Measurements from ENCODE around the gene PEX6. TPM values are rescaled to one million over a fixed set of nuclear protein-coding genes. Genes with fewer than 3 reads are reported as not detected.
A peak's percentile ranks its signal among the peaks of the same experiment; 100 is the strongest.

The PEX6 gene
- total and polyA plus RNA-seq, 2 of the 13 experiments (the other 11 are each of a cell fraction or from before 2014, with no cell fraction given) = 5.1 to 6.7 TPM

DNA sequence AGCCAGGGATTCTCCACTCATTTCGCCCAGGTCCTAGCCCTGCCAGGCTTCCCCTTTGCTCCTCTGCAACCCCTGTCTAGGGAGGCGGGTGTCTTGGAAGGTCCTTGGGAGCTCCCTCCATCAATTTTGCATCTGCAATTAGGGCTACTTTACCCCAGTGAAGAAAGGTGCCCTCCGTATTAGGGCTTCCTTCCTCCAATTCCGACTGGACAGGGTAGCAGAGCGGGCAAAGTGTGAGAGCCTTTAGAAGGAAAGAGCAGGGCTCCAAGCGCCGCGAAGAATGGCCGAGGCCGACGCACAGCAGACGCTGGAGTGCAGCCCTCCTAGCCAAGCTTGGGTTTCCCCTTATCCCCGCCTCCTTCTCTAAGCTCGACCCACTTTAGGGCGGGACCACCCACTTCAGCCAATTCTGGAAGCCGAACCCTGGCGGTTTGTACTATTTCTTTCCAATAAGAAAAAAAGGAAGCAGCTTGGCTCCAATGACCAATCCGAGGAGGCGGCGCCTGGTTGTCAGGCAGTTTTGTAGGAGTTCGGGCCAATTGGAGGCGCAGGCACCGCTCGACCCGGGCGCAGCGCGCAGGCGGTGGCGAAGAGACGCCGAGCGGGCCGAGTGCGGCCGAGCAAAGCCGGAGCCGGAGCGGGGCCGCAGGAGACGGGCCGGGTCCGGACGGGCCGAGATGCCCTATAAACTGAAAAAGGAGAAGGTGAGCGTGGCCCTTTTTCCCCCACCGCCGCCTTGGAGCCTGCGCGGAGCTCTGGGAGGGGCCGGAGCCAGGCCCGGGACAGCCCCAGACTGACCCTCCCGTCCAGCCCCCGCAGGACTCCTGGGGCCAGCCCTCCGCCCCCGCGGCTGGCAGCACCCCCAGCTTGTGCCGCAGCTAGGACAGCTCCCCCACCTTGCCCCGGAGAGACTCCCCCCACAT is 5.3 kb upstream of the PEX6 start, which contains the start of gene PPP2R5D (continued):
- TF ChIP-seq, protein P1, sequence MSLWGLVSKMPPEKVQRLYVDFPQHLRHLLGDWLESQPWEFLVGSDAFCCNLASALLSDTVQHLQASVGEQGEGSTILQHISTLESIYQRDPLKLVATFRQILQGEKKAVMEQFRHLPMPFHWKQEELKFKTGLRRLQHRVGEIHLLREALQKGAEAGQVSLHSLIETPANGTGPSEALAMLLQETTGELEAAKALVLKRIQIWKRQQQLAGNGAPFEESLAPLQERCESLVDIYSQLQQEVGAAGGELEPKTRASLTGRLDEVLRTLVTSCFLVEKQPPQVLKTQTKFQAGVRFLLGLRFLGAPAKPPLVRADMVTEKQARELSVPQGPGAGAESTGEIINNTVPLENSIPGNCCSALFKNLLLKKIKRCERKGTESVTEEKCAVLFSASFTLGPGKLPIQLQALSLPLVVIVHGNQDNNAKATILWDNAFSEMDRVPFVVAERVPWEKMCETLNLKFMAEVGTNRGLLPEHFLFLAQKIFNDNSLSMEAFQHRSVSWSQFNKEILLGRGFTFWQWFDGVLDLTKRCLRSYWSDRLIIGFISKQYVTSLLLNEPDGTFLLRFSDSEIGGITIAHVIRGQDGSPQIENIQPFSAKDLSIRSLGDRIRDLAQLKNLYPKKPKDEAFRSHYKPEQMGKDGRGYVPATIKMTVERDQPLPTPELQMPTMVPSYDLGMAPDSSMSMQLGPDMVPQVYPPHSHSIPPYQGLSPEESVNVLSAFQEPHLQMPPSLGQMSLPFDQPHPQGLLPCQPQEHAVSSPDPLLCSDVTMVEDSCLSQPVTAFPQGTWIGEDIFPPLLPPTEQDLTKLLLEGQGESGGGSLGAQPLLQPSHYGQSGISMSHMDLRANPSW (CRISPR knock-in tag; IDR thresholded peaks at IDR 0.05; ENCODE audit: borderline replicate concordance) = no peak
- TF ChIP-seq DNMT1 (CRISPR knock-in tag; IDR thresholded peaks at IDR 0.05) (no peak), PTBP1 (IDR thresholded peaks at IDR 0.05; ENCODE audit: low read depth, low read length, poor library complexity, severe bottlenecking) (no peak), ZNF329 (CRISPR knock-in tag; IDR thresholded peaks at IDR 0.05; ENCODE audit: low read depth) (peak; percentile 90; the same call in 1 of the 2 replicates), NR2F2 (IDR thresholded peaks at IDR 0.05; ENCODE audit: borderline replicate concordance, low read depth) (no peak; the same call in 1 of the 2 replicates), IKZF4 (CRISPR knock-in tag; IDR thresholded peaks at IDR 0.05; ENCODE audit: borderline replicate concordance, low read depth, not compliant biosample characterization) (no peak), SIX4 (CRISPR knock-in tag; IDR thresholded peaks at IDR 0.05) (no peak), GLI4 (CRISPR knock-in tag; IDR thresholded peaks at IDR 0.05; ENCODE audit: borderline replicate concordance) (no peak), TBP (CRISPR knock-in tag; IDR thresholded peaks at IDR 0.05) (peak; percentile 93), ZNF44 (CRISPR knock-in tag; IDR thresholded peaks at IDR 0.05) (no peak), ZZZ3 (CRISPR knock-in tag; IDR thresholded peaks at IDR 0.05; ENCODE audit: borderline replicate concordance) (0 out of 2 replicates have a peak, but pooled peaks have one; percentile 35), ZNF563 (CRISPR knock-in tag; IDR thresholded peaks at IDR 0.05) (peak; percentile 61), TARDBP (CRISPR knock-in tag; IDR thresholded peaks at IDR 0.05) (peak; percentile 86), YY1 (IDR thresholded peaks at IDR 0.05; ENCODE audit: insufficient read depth, insufficient replicate concordance, low read depth, low read length) (peak; percentile 72), ZNF296 (CRISPR knock-in tag; conservative IDR thresholded peaks at IDR 0.05) (no peak), SAFB2 (CRISPR knock-in tag; IDR thresholded peaks at IDR 0.05; ENCODE audit: borderline replicate concordance, low read depth) (no peak), SIN3B (IDR thresholded peaks at IDR 0.05; ENCODE audit: low read length) (no peak), ZNF678 (CRISPR knock-in tag; IDR thresholded peaks at IDR 0.05) (0 out of 2 replicates have a peak, but pooled peaks have one; percentile 14), AGO2 (optimal IDR thresholded peaks at IDR 0.05; ENCODE audit: low read depth, low read length) (peak; percentile 46), ZFP82 (CRISPR knock-in tag; IDR thresholded peaks at IDR 0.05; ENCODE audit: borderline replicate concordance) (no peak)
- TF ChIP-seq, protein P2, sequence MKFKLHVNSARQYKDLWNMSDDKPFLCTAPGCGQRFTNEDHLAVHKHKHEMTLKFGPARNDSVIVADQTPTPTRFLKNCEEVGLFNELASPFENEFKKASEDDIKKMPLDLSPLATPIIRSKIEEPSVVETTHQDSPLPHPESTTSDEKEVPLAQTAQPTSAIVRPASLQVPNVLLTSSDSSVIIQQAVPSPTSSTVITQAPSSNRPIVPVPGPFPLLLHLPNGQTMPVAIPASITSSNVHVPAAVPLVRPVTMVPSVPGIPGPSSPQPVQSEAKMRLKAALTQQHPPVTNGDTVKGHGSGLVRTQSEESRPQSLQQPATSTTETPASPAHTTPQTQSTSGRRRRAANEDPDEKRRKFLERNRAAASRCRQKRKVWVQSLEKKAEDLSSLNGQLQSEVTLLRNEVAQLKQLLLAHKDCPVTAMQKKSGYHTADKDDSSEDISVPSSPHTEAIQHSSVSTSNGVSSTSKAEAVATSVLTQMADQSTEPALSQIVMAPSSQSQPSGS (CRISPR knock-in tag; IDR thresholded peaks at IDR 0.05) = peak; percentile 37; the same call in 1 of the 2 replicates
- TF ChIP-seq, protein P3, sequence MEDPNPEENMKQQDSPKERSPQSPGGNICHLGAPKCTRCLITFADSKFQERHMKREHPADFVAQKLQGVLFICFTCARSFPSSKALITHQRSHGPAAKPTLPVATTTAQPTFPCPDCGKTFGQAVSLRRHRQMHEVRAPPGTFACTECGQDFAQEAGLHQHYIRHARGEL (CRISPR knock-in tag; IDR thresholded peaks at IDR 0.05) = peak; percentile 70; the same call in 1 of the 2 replicates
- TF ChIP-seq, protein P4, sequence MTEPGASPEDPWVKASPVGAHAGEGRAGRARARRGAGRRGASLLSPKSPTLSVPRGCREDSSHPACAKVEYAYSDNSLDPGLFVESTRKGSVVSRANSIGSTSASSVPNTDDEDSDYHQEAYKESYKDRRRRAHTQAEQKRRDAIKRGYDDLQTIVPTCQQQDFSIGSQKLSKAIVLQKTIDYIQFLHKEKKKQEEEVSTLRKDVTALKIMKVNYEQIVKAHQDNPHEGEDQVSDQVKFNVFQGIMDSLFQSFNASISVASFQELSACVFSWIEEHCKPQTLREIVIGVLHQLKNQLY (CRISPR knock-in tag; IDR thresholded peaks at IDR 0.05) = no peak; the same call in 1 of the 2 replicates
- TF ChIP-seq, protein P5, sequence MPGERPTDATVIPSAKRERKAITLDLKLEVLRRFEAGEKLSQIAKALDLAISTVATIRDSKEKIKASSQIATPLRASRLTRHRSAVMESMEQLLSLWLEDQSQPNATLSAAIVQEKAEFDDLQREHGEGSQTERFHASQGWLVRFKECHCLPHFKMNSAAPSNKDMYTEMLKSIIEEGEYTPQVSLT (CRISPR knock-in tag; IDR thresholded peaks at IDR 0.05; ENCODE audit: borderline replicate concordance, low read depth) = no peak

All from HepG2 (cell line).